ENCODE results near the gene OAT. TPM values are rescaled to one million over a fixed set of nuclear protein-coding genes. Genes with fewer than 3 reads are reported as not detected.

The OAT gene
- total and polyA plus RNA-seq, 9 donors, result 56.3 to 128 (median 74.6) TPM

- no peak for DNase-seq
- WGBS (ENCODE audit: insufficient coverage), result no CpG with 5 or more reads among the region's 2 CpGs
- Histone ChIP-seq H3K4me1 (ENCODE audit: control insufficient read depth, insufficient read depth, low read length) (peaks cover under 1% of the 10 kb centered on the region), H3K4me3 (ENCODE audit: low read length) (no peak overlapping the region), H3K27me3 (ENCODE audit: control insufficient read depth, insufficient read depth, low read length) (no peaks in the 10 kb centered on the region), H3K27ac (ENCODE audit: low read length) (no peak overlapping the region), H3K36me3 (ENCODE audit: control insufficient read depth, insufficient read depth, low read length) (peaks cover 40% of the 10 kb centered on the region), H3K9me3 (replicated peaks; ENCODE audit: control insufficient read depth, low read depth, low read length) (no peaks in the 10 kb centered on the region)
These were observed 10.4 kb downstream of the OAT start for GRCh38 chr10:124408357-124408756.

- H3K36me3 ChIP-seq (ENCODE audit: control insufficient read depth, insufficient read depth, low read length), result peaks cover 49% of the 10 kb centered on the region
- peaks cover 2% of the 10 kb centered on the region for H3K4me1 ChIP-seq (ENCODE audit: control insufficient read depth, insufficient read depth, low read length)
- no peak overlapping the region for H3K27ac ChIP-seq (ENCODE audit: low read length)
- no CpG with 5 or more reads among the region's 2 CpGs for WGBS (ENCODE audit: insufficient coverage)
- no peak for DNase-seq
- H3K9me3 ChIP-seq (replicated peaks; ENCODE audit: control insufficient read depth, low read depth, low read length), result no peaks in the 10 kb centered on the region
- no peak overlapping the region for H3K4me3 ChIP-seq (ENCODE audit: low read length)
- H3K27me3 ChIP-seq (ENCODE audit: control insufficient read depth, insufficient read depth, low read length), result no peaks in the 10 kb centered on the region
These were observed 11.3 kb downstream of the OAT start for GRCh38 chr10:124407456-124407855.

GRCh38 chr10:124403548-124403947 is 15.2 kb downstream of the OAT start:
- Histone ChIP-seq H3K27me3 (ENCODE audit: control insufficient read depth, insufficient read depth, low read length) (no peaks in the 10 kb centered on the region), H3K4me1 (ENCODE audit: control insufficient read depth, insufficient read depth, low read length) (peaks cover 2% of the 10 kb centered on the region), H3K4me3 (ENCODE audit: low read length) (no peak overlapping the region), H3K36me3 (ENCODE audit: control insufficient read depth, insufficient read depth, low read length) (peaks cover 46% of the 10 kb centered on the region), H3K27ac (ENCODE audit: low read length) (no peak overlapping the region), H3K9me3 (replicated peaks; ENCODE audit: control insufficient read depth, low read depth, low read length) (no peaks in the 10 kb centered on the region)
- peak; percentile 87 for DNase-seq
- WGBS (ENCODE audit: insufficient coverage), result 44% methylated on average over 7 of the region's 8 CpGs

GRCh38 chr10:124402273-124402672 is 16.4 kb downstream of the OAT start:
- Histone ChIP-seq H3K36me3 (ENCODE audit: control insufficient read depth, insufficient read depth, low read length) (peaks cover 44% of the 10 kb centered on the region), H3K27me3 (ENCODE audit: control insufficient read depth, insufficient read depth, low read length) (no peaks in the 10 kb centered on the region), H3K4me1 (ENCODE audit: control insufficient read depth, insufficient read depth, low read length) (peaks cover 2% of the 10 kb centered on the region), H3K27ac (ENCODE audit: low read length) (no peak overlapping the region), H3K4me3 (ENCODE audit: low read length) (no peak overlapping the region), H3K9me3 (replicated peaks; ENCODE audit: control insufficient read depth, low read depth, low read length) (no peaks in the 10 kb centered on the region)
- no CpG with 5 or more reads among the region's 2 CpGs for WGBS (ENCODE audit: insufficient coverage)
- DNase-seq, result no peak

- H3K27me3 ChIP-seq (ENCODE audit: control insufficient read depth, insufficient read depth, low read length), result no peaks in the 10 kb centered on the region
- H3K4me3 ChIP-seq (ENCODE audit: low read length), result no peak overlapping the region
- peaks cover 2% of the 10 kb centered on the region for H3K4me1 ChIP-seq (ENCODE audit: control insufficient read depth, insufficient read depth, low read length)
- peaks cover 44% of the 10 kb centered on the region for H3K36me3 ChIP-seq (ENCODE audit: control insufficient read depth, insufficient read depth, low read length)
- no peak for DNase-seq
- no peak overlapping the region for H3K27ac ChIP-seq (ENCODE audit: low read length)
- WGBS (ENCODE audit: insufficient coverage), result 99% methylated on average over 5 of the region's 5 CpGs
- no peaks in the 10 kb centered on the region for H3K9me3 ChIP-seq (replicated peaks; ENCODE audit: control insufficient read depth, low read depth, low read length)
These were observed 17.1 kb downstream of the OAT start for GRCh38 chr10:124401633-124402032.

- Histone ChIP-seq H3K9me3 (replicated peaks; ENCODE audit: control insufficient read depth, low read depth, low read length) (peaks cover 2% of the 10 kb centered on the region), H3K4me1 (ENCODE audit: control insufficient read depth, insufficient read depth, low read length) (peaks cover 7% of the 10 kb centered on the region), H3K36me3 (ENCODE audit: control insufficient read depth, insufficient read depth, low read length) (peaks cover 5% of the 10 kb centered on the region), H3K27ac (ENCODE audit: low read length) (no peak overlapping the region), H3K27me3 (ENCODE audit: control insufficient read depth, insufficient read depth, low read length) (no peaks in the 10 kb centered on the region), H3K4me3 (ENCODE audit: low read length) (no peak overlapping the region)
- no peak for DNase-seq
- WGBS (ENCODE audit: insufficient coverage), result no CpG with 5 or more reads among the region's 1 CpG
These were observed 24.1 kb downstream of the OAT start for GRCh38 chr10:124394583-124394982.

- Histone ChIP-seq H3K4me3 (ENCODE audit: low read length) (no peak overlapping the region), H3K4me1 (ENCODE audit: control insufficient read depth, insufficient read depth, low read length) (peaks cover 17% of the 10 kb centered on the region), H3K36me3 (ENCODE audit: control insufficient read depth, insufficient read depth, low read length) (no peaks in the 10 kb centered on the region), H3K27me3 (ENCODE audit: control insufficient read depth, insufficient read depth, low read length) (no peaks in the 10 kb centered on the region), H3K27ac (ENCODE audit: low read length) (no peak overlapping the region), H3K9me3 (replicated peaks; ENCODE audit: control insufficient read depth, low read depth, low read length) (peaks cover 2% of the 10 kb centered on the region)
- peak; percentile 44 for DNase-seq
- 77% methylated on average over 8 of the region's 11 CpGs for WGBS (ENCODE audit: insufficient coverage)
These were observed 25.9 kb downstream of the OAT start for GRCh38 chr10:124392626-124393342.

GRCh38 chr10:124390471-124391187 is 28.1 kb downstream of the OAT start:
- peaks cover 17% of the 10 kb centered on the region for H3K4me1 ChIP-seq (ENCODE audit: control insufficient read depth, insufficient read depth, low read length)
- no peaks in the 10 kb centered on the region for H3K36me3 ChIP-seq (ENCODE audit: control insufficient read depth, insufficient read depth, low read length)
- no peak overlapping the region for H3K27ac ChIP-seq (ENCODE audit: low read length)
- no CpG with 5 or more reads among the region's 3 CpGs for WGBS (ENCODE audit: insufficient coverage)
- no peak for DNase-seq
- H3K27me3 ChIP-seq (ENCODE audit: control insufficient read depth, insufficient read depth, low read length), result no peaks in the 10 kb centered on the region
- peaks cover 2% of the 10 kb centered on the region for H3K9me3 ChIP-seq (replicated peaks; ENCODE audit: control insufficient read depth, low read depth, low read length)
- H3K4me3 ChIP-seq (ENCODE audit: low read length), result no peak overlapping the region

- no peak overlapping the region for H3K27ac ChIP-seq (ENCODE audit: low read length)
- H3K27me3 ChIP-seq (ENCODE audit: control insufficient read depth, insufficient read depth, low read length), result no peaks in the 10 kb centered on the region
- H3K4me3 ChIP-seq (ENCODE audit: low read length), result no peak overlapping the region
- H3K4me1 ChIP-seq (ENCODE audit: control insufficient read depth, insufficient read depth, low read length), result peaks cover 17% of the 10 kb centered on the region
- peaks cover 2% of the 10 kb centered on the region for H3K9me3 ChIP-seq (replicated peaks; ENCODE audit: control insufficient read depth, low read depth, low read length)
- no peaks in the 10 kb centered on the region for H3K36me3 ChIP-seq (ENCODE audit: control insufficient read depth, insufficient read depth, low read length)
- WGBS (ENCODE audit: insufficient coverage), result 75% methylated on average over 23 of the region's 26 CpGs
- DNase-seq, result no peak
These were observed 28.9 kb downstream of the OAT start for GRCh38 chr10:124389613-124390361.

Measured in muscle of leg (tissue), 11 donors.